Activated CD4-positive, alpha-beta T cell treated with anti-CD3 and anti-CD28 coated beads for 48 hours (primary cell): Measurements from ENCODE around the gene ADAMTSL4.
A peak's percentile ranks its signal among the peaks of the same experiment; 100 is the strongest.

Experiments used
- DNase-seq: peaks from one replicate; pipeline ENCODE4 v3.0.0-alpha.2; 2020

The ADAMTSL4 gene

DNA sequence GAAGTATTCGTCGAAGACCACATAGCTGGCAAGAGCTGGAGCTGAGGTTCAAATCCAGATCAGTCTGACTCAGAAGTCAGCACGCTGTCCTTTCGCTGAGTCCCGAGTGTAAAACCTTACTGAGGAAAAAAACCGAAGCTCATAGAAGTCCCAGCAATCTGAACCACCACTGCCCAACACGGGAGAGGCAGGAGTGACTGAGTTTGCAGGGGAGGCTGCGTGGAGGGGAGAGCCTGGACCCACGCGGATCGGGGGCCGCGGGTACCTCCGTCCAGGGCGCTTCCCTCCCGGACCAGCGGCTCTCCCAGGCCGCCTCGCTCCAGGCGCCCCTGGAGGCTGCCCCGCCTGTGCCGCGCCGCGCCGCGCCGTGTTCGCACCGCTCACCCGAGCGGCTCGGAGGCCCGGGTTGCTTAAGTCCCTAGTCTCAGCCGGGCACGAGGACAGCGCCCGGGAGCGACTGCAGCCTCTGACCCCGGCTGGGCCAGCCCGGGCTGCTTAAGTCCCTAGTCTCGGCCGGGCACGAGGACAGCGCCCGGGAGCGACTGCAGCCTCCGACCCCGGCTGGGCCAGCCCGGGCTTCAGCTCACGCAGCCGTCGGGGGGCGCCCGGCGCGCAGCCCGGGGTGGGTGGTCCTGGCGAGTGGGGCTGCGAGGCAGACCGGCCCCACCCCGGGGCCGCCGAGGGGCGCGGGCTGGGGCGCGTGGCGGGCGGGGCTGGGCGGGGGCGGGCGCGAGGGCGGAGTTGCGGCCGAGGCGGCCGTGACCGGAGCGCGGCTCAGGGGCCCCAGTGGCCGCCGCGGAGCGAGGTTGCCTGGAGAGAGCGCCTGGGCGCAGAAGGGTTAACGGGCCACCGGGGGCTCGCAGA, at the start of gene ADAMTSL4:
ADAMTSL4 (plus strand) TSS at position 777 of the 864 bp plus-strand sequence. CDS start 2,881 bp downstream, outside the sequence.
- DNase-seq: peak; percentile 58

DNA sequence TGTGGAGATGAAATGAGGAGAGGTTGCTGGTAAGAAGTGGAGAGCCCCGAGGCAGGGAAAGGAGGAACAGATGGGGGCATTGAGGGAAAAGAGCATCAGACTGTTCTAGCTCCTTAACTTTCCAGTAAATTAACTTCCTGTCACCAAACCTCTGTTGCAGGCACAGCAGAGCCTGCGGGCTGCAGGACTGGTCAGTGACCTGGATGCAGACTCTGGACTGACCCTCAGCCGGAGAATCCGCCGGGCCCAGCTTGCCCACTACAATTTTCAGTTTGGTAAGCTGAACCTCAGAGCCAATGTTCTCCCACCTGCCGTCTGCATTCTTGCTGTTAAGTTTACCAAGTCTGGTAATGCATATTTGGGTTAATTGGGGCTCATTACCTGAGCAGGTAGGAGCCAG, 43.8 kb upstream of the ADAMTSL4 start:
- DNase-seq: no peak

DNA sequence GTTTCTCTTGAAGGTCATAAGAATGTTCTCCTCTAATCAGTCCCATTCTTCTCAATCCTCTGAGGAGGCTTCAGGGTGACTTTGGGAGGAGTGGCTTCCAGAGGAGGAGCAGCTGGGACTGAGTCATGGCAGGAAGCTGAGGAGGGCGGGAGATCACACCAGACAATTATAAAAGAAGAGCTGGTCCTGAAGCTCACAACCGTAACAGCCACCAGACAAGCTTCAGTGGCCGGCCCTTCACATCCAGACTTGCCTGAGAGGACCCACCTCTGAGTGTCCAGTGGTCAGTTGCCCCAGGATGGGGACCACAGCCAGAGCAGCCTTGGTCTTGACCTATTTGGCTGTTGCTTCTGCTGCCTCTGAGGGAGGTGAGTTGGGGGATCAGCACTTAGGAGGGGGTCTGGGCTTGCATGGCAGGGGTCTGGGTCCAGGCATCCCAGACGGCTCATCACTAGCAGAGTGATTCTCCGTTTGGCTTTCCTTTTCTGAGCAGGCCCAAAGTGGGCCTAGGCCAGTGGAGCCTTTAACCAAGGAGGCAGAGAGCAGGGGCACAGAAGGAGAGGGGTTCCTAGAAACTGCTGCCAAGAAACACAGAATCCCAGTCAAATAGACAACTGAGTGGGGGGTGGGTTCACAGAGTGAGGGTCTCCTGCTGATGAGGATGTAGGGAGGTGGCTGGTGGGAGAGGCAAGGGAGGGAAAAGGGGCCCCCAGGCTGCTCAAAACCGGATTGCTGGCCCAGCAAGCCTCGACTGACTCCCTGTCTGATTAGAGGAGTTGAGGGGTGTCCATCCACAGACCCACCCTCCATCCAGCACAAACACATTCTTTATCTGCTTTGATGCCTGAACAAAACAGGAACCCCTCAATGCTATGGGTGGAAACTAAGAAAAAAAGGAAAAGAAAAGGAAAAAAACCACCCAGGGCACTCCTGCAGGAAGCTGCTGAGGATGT, 41.0 kb upstream of the ADAMTSL4 start, which contains the start of gene ECM1:
ECM1 (plus strand) TSS at position 198 of the 953 bp plus-strand sequence; CDS start at position 299, 101 bp downstream.
- no peak for DNase-seq

DNA sequence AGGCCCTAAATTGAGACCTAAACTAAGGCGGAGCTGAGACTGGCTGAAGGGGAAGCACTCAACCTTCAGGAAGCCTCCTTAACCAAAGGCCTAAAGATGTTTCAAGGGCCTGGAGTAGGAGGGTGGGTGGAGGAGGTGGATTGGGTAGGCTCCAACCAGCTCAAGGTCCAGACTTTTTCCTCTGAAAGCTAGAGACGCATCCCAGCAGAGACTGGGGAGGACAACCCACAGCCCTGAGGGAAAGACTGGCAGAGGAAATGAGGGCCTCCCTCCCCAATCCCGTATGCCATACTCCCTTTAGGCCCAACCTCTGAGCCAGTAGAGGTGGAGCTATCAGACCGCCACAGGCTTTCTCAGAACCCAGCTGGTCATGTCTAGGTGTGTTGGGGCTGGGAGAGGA, 40.2 kb upstream of the ADAMTSL4 start:
- no peak for DNase-seq

DNA sequence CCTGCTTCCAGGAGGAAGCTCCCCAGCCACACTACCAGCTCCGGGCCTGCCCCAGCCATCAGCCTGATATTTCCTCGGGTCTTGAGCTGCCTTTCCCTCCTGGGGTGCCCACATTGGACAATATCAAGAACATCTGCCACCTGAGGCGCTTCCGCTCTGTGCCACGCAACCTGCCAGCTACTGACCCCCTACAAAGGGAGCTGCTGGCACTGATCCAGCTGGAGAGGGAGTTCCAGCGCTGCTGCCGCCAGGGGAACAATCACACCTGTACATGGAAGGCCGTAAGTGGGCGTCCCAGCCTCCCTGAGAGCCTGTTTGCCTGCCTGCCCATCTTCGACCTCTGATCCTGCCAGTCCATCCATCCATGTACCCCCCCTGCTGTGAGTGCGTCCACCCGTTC, 37.7 kb upstream of the ADAMTSL4 start:
- DNase-seq: no peak

DNA sequence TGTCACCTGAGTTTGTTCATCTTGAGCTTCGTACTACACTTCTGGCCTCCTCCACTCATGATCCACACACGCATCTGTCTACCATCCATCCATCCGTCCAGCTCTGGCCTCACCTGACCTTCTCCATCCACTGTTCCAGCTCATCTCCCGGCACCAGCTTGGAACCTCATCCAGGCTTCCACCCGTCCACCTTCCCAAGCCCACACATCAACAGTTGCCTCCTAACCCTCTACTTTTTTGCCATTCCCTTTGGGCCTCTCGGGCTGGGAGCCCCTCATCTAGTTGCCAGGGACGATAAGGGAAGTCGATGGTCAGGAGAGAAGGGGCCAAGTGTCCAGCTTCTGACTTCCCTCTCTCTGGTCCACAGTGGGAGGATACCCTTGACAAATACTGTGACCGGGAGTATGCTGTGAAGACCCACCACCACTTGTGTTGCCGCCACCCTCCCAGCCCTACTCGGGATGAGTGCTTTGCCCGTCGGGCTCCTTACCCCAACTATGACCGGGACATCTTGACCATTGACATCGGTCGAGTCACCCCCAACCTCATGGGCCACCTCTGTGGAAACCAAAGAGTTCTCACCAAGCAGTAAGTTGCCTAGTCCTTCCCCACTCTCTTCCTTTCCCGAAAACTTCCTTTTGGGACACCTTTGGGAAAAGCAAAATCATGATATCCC, 37.1 kb upstream of the ADAMTSL4 start:
- DNase-seq: no peak

DNA sequence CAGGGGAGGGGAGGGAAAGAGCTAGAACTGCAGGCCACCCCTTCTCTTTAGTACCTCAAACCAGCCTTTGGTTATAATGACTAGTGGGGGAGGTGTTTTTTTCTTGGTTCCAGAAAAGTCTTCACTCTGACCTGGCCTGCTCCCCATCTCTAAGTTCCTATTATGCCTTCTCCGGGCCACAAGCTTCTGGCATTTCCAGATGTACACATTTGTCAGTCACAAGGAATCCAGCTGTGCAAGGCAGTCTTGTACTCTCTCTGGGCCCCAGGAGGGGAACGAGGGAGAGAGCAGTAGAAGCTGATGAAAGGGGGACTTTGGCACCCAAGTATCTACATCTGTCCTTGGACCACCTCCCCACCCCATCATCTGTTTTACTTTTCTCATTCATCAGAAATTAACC, 36.4 kb upstream of the ADAMTSL4 start:
- no peak for DNase-seq

DNA sequence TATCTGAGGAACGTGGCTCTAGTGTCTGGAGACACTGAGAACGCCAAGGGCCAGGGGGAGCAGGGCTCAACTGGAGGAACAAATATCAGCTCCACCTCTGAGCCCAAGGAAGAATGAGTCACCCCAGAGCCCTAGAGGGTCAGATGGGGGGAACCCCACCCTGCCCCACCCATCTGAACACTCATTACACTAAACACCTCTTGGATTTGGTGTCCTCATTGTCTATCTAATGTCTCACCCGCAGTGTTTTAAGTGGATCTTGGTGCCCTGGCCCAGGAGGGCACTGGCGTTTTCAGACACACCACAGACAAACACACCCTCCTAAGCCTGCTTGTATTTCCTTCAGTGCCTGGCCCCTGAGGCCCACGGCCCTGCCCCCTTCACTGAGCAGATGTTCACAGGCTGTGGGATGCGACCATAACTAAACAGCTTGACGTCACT, 35.8 kb upstream of the ADAMTSL4 start:
- no peak for DNase-seq

DNA sequence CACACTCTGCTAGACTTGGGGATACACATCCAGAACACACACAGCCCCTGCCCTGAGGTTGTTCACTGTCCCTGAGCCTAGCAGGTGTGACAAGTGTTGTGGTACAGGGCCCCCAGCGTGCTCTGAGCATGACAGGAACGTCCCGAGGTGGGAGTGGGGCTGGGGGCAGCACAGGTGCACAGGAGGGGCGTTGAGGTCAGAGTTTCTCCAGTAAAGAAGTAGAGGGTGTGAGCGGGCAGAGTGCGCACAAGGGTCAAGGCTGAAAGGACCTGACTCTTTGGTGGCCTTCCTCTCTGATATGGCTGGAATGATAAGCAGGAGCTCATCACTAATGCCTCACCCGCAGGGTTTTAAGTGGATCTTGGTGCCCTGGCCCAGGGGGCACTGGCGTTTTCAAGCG, 34.9 kb upstream of the ADAMTSL4 start:
- no peak for DNase-seq

DNA sequence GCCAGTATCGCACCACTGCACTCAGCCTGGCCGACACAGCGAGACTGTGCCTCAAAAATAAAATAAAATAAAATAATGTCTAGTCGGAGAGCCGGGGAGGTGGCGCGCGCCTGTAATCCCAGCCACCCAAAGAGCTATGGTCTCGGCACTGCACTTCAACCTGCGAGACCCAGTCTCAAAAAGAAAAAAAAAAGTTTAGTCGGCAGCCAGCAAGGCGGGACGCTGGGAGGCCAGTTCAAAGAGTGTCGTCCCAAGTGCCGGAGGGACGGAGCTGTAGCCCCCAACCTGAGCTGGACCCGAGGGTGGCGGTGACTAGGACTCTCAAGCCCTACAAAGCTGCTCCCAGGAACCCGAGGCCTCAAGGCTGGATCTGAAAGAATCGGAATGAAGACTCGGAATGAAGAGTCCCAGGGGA, 34.3 kb upstream of the ADAMTSL4 start:
- no peak for DNase-seq

DNA sequence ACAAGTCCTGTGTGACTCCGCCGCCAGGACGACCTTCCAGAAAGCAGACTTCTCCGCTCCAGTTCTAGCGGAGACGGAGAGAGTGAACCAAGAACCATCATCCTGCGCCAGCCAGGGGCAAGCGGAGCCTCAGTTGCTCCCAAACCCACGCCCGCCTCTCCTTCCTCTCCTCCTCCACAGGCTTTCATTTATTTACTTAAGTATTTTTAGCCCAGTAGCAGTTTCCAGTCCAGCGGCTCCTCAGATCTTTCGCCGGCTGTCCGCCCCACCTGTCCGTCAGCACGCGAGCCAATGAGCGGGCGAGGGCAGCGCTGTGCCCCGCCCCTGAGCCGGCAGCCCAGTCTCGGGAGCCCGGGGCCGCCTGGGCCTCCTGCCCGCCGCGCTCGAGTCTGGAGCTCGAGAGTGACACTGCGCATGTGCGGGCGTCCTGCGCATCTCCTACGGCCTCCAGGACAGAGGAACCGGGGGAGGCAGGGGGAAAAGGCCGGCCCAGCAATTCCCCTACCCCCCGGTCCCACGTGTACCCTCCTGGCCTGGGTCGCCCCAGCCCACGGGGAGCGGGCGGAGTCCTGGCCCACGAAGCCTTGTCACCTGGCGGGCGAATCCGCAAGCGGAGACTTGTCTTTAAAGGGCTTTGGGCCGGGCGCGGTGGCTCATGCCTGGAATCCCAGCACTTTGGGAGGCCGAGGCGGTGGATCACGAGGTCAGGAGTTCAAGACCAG, 33.7 kb upstream of the ADAMTSL4 start, which contains the start of gene FALEC:
FALEC (plus strand) TSS at position 425 of the 722 bp plus-strand sequence.
- DNase-seq: peak; percentile 93

DNA sequence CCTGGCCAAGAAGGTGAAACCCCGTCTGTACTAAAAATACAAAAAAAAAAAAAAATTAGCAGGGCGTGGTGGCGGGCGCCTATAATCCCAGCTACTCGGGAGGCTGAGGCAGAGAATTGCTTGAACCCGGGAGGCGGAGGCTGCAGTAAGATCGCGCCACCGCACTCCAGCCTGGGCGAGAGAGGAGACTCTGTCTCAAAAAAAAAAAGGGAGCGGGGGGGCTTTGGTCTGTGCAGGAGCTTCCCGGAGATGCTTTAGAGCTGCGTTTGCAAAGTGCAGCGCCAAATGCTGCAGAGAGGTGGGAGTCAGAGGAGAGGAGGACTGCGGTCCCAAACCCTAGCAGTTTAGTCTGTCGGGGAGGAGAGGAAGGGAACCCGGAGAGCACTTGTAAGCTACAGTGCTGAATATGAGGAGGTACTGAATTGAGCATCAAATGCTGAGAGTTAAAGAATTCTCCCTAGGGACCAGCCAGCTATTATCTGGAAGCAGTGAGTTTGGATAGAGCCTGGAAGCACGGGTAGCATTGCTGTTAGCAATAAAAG, 33.1 kb upstream of the ADAMTSL4 start:
- DNase-seq: peak; percentile 20

DNA sequence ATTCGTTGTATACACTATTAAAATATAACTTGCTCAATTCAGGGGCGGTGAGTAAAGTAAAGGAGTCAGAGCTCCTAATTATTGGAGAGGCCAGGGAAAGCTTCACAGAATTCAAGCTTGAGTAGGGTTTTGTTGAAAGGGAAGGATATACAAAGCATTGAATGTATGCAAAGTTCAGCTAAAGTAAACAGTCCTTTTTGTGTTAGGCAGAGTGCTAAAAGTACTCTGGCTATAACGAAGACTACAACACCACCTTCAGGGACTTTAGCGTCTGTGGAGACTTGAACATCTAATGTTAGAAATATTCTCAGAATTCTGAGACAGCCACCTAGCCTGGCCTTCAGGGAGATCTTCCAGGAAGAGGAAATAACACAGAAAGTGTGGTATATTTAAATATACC, 32.6 kb upstream of the ADAMTSL4 start:
- no peak for DNase-seq

DNA sequence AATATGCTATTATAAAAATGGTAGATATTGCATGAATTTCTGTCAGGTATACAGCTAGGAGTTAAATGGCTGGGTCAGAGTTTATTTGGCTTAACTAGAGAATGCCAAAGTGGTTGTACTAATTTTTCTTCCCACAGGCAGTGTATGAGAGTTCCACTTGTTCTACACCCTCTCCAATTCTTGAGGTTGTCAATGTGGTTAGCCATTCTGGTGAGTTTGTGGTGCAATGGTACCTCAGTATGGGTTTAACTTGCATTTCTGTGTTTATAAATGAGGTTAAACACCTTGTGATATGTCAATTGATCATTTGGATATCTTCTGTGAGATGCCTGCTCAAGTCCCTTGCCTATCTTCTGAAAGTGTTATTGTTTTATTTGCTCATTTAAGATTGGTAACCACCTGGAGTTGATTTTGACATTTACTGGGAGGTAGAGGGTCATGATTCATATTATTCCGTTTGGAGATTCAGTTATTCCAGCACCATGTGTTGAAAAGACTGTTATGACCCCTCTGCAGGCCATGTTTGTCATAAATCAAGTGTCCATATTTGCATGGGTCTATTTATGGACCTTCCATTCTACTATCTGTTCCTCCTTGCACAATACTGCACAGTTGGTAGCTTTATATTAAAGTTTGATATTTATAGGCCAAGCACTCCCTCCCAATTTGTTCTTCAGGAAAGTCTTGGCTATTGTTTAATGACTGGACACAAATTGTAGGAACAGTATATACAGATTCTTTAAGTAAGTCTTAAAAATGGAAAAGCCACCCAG, 27.8 kb upstream of the ADAMTSL4 start:
- DNase-seq: no peak

DNA sequence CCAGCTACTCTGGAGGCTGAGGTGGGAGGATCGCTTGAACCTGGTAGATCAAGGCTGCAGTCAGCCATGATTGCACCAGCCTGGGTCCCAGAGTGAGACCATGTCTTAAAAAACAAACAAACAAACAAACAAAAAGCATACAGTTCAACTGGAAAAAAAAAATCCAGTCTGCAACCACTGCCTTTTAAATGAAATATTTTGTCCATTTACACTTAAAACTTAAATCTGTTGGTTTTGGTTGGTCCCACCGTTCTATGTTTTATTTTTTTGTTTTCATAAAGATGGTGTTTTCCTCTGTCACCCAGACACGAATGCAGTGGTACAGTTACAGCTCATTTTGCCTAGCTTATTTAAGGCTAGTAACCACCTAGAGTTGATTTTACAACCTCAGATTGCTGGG, 23.9 kb upstream of the ADAMTSL4 start:
- no peak for DNase-seq

DNA sequence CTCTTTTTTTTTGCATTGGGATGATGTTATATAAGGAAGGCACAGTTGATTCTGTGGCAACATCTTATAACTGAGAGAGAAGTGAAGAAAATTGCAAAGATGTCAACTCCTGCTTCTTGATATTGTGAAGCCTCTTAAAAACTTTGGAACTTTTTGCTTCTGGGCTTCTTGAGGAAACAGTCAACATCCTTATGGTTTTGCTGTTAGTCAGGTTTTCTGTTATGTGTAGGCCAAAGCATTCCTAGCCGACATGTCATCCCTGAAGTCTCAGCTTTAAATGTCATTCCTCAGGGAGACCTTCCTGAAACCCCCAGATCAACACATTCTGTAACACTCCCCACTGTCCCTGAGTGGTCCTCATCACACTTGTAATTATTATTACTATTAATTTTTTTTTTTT, 21.0 kb upstream of the ADAMTSL4 start:
- no peak for DNase-seq

DNA sequence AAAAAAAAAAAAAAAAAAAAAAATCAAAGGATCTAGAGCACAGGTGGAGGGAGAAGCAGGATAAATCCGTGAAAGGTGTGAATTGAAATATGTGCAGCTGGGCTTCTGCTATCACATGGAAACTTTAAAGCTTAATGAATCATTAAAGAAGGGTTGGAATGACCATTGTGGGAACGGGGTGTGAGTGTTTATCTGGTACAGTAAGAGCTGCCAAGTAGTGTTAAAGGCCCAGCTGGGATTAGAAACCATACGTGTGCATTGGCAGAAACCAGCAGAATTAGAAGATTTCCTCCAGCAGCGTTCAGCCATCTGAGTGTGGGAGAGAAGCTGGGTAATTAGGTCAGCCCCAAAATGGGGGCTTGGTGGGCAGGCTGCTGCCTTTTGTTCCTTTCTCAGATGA, 20.2 kb upstream of the ADAMTSL4 start:
- DNase-seq: no peak

DNA sequence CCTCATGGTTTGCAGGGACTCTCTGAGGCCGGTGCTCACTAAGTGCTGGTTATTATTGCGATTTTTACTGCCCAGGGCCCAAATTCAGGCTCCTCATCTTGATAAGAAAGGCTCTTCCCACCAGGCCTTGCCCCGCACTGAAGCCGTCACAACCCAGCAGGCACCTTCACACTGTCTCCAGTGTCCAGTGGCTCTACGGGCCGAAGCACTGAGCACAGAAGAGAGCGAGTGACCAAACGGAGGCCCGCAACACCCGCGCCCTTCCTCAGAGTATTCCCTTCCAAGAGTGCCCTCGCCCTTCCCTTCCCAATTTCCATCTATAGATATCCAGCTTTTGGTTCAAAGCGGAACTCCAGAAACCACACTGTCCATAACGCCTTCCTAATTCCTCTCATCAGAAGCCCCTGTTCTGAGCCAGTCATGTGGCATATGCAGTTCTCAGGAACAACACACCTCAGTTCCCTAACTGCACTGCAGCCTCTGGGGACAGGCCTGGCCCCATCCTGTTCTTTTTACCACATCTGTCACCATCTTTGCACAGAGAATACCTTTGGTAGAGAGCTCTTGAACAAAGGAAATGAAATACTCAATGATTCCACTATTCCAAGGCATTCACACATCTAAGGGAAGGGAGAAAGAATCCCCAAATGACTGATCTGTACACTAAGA, 18.6 kb upstream of the ADAMTSL4 start:
- DNase-seq: no peak

DNA sequence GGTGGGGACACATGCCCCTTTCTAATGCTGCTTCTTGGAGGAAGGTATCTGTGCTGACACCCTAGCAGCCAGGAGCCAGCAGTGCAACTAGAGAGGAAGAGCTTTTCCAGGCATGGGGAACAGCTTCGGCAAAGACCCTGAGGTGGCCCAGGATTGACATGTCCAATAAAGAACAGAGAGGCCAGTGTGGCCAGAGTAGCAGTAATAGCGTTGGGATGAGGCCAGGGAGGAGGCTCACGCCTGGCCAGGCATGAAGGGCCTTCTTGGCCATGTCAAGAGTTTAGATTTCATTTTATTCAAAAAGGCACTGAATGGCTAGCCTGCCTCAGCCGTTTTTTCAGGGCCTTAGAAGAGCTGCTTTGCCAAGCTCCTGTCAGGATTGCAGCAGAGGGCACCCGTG, 16.3 kb upstream of the ADAMTSL4 start:
- DNase-seq: no peak

DNA sequence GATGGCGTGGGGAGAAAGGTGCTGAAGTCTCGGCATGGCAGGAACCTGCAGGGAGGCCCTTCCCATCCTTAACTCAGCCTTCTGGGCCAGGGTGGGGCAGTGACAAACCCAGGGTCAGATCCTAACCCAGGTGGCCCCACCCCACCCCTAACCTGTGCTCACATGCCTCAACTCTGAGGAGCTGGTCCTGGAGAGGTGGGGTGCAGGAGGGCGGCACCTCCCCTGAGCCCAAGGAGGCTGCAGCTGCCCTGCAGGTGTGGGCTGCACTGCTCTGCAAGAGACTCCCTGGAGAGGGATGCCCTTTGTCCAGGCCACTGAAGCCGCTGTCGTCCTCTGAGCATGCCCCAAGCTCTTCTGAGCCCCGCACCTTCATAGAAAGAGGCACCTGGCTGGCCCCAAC, 15.2 kb upstream of the ADAMTSL4 start:
- DNase-seq: no peak
